Activated effector memory CD4-positive, alpha-beta T cell treated with anti-CD3 and anti-CD28 coated beads, Interleukin-2, amount 50 U/mL, for 16 hours (primary cell): Measurements from ENCODE around the gene SLC49A4.
"Not testable (repeated sequence)": the region's sequence is repeated elsewhere in the genome, so short reads cannot be mapped to it uniquely, and the experiment has no call there.

Experiments used
- DNase-seq: peaks from one replicate; pipeline ENCODE4 v3.0.0-alpha.2; 2020

Gene SLC49A4

GRCh38 chr3:122794779-122795673, at the start of gene SLC49A4:
Gene SLC49A4 (plus strand): TSS chr3:122795069. CDS start chr3:122795193, 124 bp downstream.
- peak; percentile 91 for DNase-seq

- no peak for DNase-seq
These were observed 49.4 kb upstream of the SLC49A4 start for GRCh38 chr3:122745369-122746021.

GRCh38 chr3:122747295-122747694, 47.6 kb upstream of the SLC49A4 start:
- DNase-seq: not testable (repeated sequence)

- DNase-seq: no peak
These were observed 46.5 kb upstream of the SLC49A4 start for GRCh38 chr3:122748347-122748746.

GRCh38 chr3:122754929-122755328, 39.9 kb upstream of the SLC49A4 start:
- DNase-seq: no peak

GRCh38 chr3:122755491-122755890, 39.4 kb upstream of the SLC49A4 start:
- no peak for DNase-seq

- DNase-seq: no peak
These were observed 35.9 kb upstream of the SLC49A4 start for GRCh38 chr3:122758877-122759560.

- DNase-seq: no peak
These were observed 34.2 kb upstream of the SLC49A4 start for GRCh38 chr3:122760453-122761271.

- no peak for DNase-seq
These were observed 28.4 kb upstream of the SLC49A4 start for GRCh38 chr3:122766430-122766829.

- DNase-seq: no peak
These were observed 27.1 kb upstream of the SLC49A4 start for GRCh38 chr3:122767540-122768372.

GRCh38 chr3:122770521-122771202, 24.2 kb upstream of the SLC49A4 start:
- DNase-seq: no peak

- DNase-seq: no peak
These were observed 22.0 kb upstream of the SLC49A4 start for GRCh38 chr3:122772827-122773226.

- DNase-seq: no peak
These were observed 20.8 kb upstream of the SLC49A4 start for GRCh38 chr3:122773944-122774509.

- DNase-seq: no peak
These were observed 20.3 kb upstream of the SLC49A4 start for GRCh38 chr3:122774564-122774963.

- no peak for DNase-seq
These were observed 18.0 kb upstream of the SLC49A4 start for GRCh38 chr3:122776675-122777468.

- DNase-seq: no peak
These were observed 17.3 kb upstream of the SLC49A4 start for GRCh38 chr3:122777563-122777962.

GRCh38 chr3:122782804-122783203, 12.1 kb upstream of the SLC49A4 start:
- no peak for DNase-seq

GRCh38 chr3:122784436-122784835, 10.4 kb upstream of the SLC49A4 start:
- no peak for DNase-seq

GRCh38 chr3:122785231-122785630, 9.6 kb upstream of the SLC49A4 start:
- no peak for DNase-seq

- DNase-seq: no peak
These were observed 8.8 kb upstream of the SLC49A4 start for GRCh38 chr3:122786066-122786465.
